ENCODE results near the gene NOTCH3. TPM values are rescaled to one million over a fixed set of nuclear protein-coding genes. Genes with fewer than 3 reads are reported as not detected.

The NOTCH3 gene
- total RNA-seq, 1 donor from 2014 or later: 22.8 TPM

GRCh38 chr19:15129856-15130585 is 70.8 kb downstream of the NOTCH3 start:
- no peak for DNase-seq

GRCh38 chr19:15128162-15128770 is 72.5 kb downstream of the NOTCH3 start:
- DNase-seq: no peak
- ATAC-seq: no peak
- intact Hi-C loops (cut with micrococcal nuclease): no loop called here

More at GRCh38 chr19:15129856-15130585, 70.8 kb downstream of the NOTCH3 start:
- intact Hi-C loops (cut with micrococcal nuclease): no loop called here
- ATAC-seq: no peak

- ATAC-seq: no peak
- intact Hi-C loops (cut with micrococcal nuclease): no loop called here
- DNase-seq: no peak
Measured at GRCh38 chr19:15126131-15126910, 74.5 kb downstream of the NOTCH3 start.

- intact Hi-C loops (cut with micrococcal nuclease): no loop called here
- DNase-seq: peak; percentile 99
- peak; percentile 87 for ATAC-seq
Measured at GRCh38 chr19:15125232-15126067, 75.3 kb downstream of the NOTCH3 start.

GRCh38 chr19:15124572-15125231 is 76.1 kb downstream of the NOTCH3 start:
- intact Hi-C loops (cut with micrococcal nuclease): no loop called here
- no peak for DNase-seq

GRCh38 chr19:15123900-15124299 is 76.9 kb downstream of the NOTCH3 start:
- intact Hi-C loops (cut with micrococcal nuclease): no loop called here
- DNase-seq (peak; percentile 92), ATAC-seq (peak; percentile 71)

More at GRCh38 chr19:15124572-15125231, 76.1 kb downstream of the NOTCH3 start:
- peak; percentile 10 for ATAC-seq

- DNase-seq (peak; percentile 31), ATAC-seq (no peak)
- intact Hi-C loops (cut with micrococcal nuclease): no loop called here
Measured at GRCh38 chr19:15123031-15123890, 77.5 kb downstream of the NOTCH3 start.

GRCh38 chr19:15122331-15123030 is 78.3 kb downstream of the NOTCH3 start:
- ATAC-seq (no peak), DNase-seq (no peak)
- intact Hi-C loops (cut with micrococcal nuclease): no loop called here

- DNase-seq (no peak), ATAC-seq (no peak)
- intact Hi-C loops (cut with micrococcal nuclease): no loop called here
Measured at GRCh38 chr19:15120135-15121026, 80.4 kb downstream of the NOTCH3 start.

- ATAC-seq (no peak), DNase-seq (no peak)
- intact Hi-C loops (cut with micrococcal nuclease): no loop called here
Measured at GRCh38 chr19:15118789-15119494, 81.9 kb downstream of the NOTCH3 start.

- intact Hi-C loops (cut with micrococcal nuclease): no loop called here
- DNase-seq (no peak), ATAC-seq (no peak)
Measured at GRCh38 chr19:15118248-15118647, 82.5 kb downstream of the NOTCH3 start.

- DNase-seq: no peak
- intact Hi-C loops (cut with micrococcal nuclease): no loop called here
- ATAC-seq: no peak
Measured at GRCh38 chr19:15116856-15117255, 83.9 kb downstream of the NOTCH3 start.

- peak; percentile 1 for ATAC-seq
- DNase-seq: no peak
- intact Hi-C loops (cut with micrococcal nuclease): no loop called here
Measured at GRCh38 chr19:15115762-15116615, 84.8 kb downstream of the NOTCH3 start.

- intact Hi-C loops (cut with micrococcal nuclease): no loop called here
- ATAC-seq (peak; percentile 83), DNase-seq (peak; percentile 94)
Measured at GRCh38 chr19:15115080-15115479, 85.7 kb downstream of the NOTCH3 start.

- peak; percentile 3 for ATAC-seq
- intact Hi-C loops (cut with micrococcal nuclease): no loop called here
Measured at GRCh38 chr19:15114153-15114540, 86.6 kb downstream of the NOTCH3 start.

More at GRCh38 chr19:15114153-15114540, 86.6 kb downstream of the NOTCH3 start:
- no peak for DNase-seq
